Right lobe of liver (tissue), 4 donors: ENCODE measurements around the gene RPP25L.

Experiments
- POLR2A ChIP-seq: fragments of 450-650 bp; IDR thresholded peaks from one replicate; pipeline ENCODE4 v1.6.1; 2017; ENCODE audit warnings: antibody characterized with exemption, mild to moderate bottlenecking
- TF ChIP-seq, protein P1 (sequence below), 4 donors: fragments of 200-600 bp in 3 of 4; fragments of 450-650 bp in 1 of 4; IDR thresholded peaks; one replicate each; pipeline versions ENCODE4 v1.5.1 to v1.8.0; 2016 to 2022; ENCODE audit warnings: antibody characterized with exemption in 4 of 4, mild to moderate bottlenecking in 2 of 4
- donor health status: DM: no; HTN: no; CAD: no.
- donor health status: DM: no; HTN: no; CAD: no.
- donor health status: DM: no; HTN: yes; CAD: no.

DNA sequence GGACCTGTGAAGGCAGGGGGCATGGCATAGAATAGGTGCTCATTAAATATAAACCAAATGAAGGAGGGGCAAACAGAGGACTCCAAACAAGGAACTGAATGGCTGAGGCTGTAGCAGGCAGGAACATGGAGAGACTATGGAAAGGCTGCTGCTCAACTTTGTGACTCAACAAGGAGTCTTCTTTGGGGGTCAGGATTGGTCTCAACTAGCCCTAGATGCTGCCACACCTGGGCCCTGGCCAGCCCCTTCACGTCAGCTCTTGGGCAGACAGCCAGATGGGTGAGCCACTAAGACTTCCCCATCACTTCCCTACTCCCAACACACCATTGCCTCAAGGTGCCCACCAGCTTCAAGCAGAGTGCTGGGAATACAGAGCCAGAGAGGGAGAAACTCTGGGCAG lies 11.0 kb downstream of the RPP25L start:
- TF ChIP-seq POLR2A = no peak
- TF ChIP-seq, protein P1, sequence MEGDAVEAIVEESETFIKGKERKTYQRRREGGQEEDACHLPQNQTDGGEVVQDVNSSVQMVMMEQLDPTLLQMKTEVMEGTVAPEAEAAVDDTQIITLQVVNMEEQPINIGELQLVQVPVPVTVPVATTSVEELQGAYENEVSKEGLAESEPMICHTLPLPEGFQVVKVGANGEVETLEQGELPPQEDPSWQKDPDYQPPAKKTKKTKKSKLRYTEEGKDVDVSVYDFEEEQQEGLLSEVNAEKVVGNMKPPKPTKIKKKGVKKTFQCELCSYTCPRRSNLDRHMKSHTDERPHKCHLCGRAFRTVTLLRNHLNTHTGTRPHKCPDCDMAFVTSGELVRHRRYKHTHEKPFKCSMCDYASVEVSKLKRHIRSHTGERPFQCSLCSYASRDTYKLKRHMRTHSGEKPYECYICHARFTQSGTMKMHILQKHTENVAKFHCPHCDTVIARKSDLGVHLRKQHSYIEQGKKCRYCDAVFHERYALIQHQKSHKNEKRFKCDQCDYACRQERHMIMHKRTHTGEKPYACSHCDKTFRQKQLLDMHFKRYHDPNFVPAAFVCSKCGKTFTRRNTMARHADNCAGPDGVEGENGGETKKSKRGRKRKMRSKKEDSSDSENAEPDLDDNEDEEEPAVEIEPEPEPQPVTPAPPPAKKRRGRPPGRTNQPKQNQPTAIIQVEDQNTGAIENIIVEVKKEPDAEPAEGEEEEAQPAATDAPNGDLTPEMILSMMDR (IDR thresholded peaks at IDR 0.05) = no peak
